ENCODE data around the gene HOXA11. TPM values are rescaled to one million over a fixed set of nuclear protein-coding genes. Genes with fewer than 3 reads are reported as not detected.

Gene HOXA11
- total RNA-seq, 1 donor from 2014 or later = 9.8 TPM

GRCh38 chr7:27194686-27195379, 9.8 kb upstream of the HOXA11 start:
- Histone ChIP-seq H3K27me3 (peaks cover 6% of the 10 kb centered on the region), H3K4me1 (peaks cover 30% of the 10 kb centered on the region), H3K4me3 (peak overlapping the region; percentile 88 to 91)

GRCh38 chr7:27194002-27194352, 8.9 kb upstream of the HOXA11 start:
- Histone ChIP-seq H3K9me3 (no peaks in the 10 kb centered on the region), H3K27ac (peak overlapping the region; percentile 99), H3K4me1 (peaks cover 38% of the 10 kb centered on the region), H3K36me3 (no peaks in the 10 kb centered on the region), H3K27me3 (peaks cover 6% of the 10 kb centered on the region), H3K4me3 (peak overlapping the region; percentile 88 to 91)
- DNase-seq (ENCODE audit: extremely low spot score in 2 of 2) = no peak
- intact Hi-C loops (cut with DNase I) = loop anchor here (10.0 kb wide), 1 partner anchor 581 kb away; no protein-coding TSS in a partner anchor
- TF ChIP-seq POLR2A (IDR thresholded peaks at IDR 0.05) = no peak
- TF ChIP-seq CTCF (IDR thresholded peaks at IDR 0.05) = no peak
- TF ChIP-seq POLR2AphosphoS5 (IDR thresholded peaks at IDR 0.05; ENCODE audit: insufficient read depth in 1 of 2, low read depth in 1 of 2) = no peak

More at GRCh38 chr7:27194686-27195379, 9.8 kb upstream of the HOXA11 start:
- peak overlapping the region; percentile 99 for H3K27ac ChIP-seq
- TF ChIP-seq CTCF (IDR thresholded peaks at IDR 0.05) (no peak), POLR2AphosphoS5 (IDR thresholded peaks at IDR 0.05; ENCODE audit: insufficient read depth in 1 of 2, low read depth in 1 of 2) (no peak), POLR2A (IDR thresholded peaks at IDR 0.05) (peak in 1 of 2 donors; percentile 23)
- intact Hi-C loops (cut with DNase I) = loop anchor here (10.0 kb wide), 1 partner anchor 580 kb away; no protein-coding TSS in a partner anchor
- no peaks in the 10 kb centered on the region for H3K36me3 ChIP-seq
- no peak for DNase-seq (ENCODE audit: extremely low spot score in 2 of 2)
- no peaks in the 10 kb centered on the region for H3K9me3 ChIP-seq

GRCh38 chr7:27193335-27194001, 8.4 kb upstream of the HOXA11 start:
- peak overlapping the region; percentile 88 to 91 for H3K4me3 ChIP-seq
- H3K27ac ChIP-seq = peak overlapping the region; percentile 99
- peak in 1 of 2 donors; percentile 88 for DNase-seq (ENCODE audit: extremely low spot score in 2 of 2)
- peaks cover 4% of the 10 kb centered on the region for H3K27me3 ChIP-seq
- peaks cover 42% of the 10 kb centered on the region for H3K4me1 ChIP-seq
- no peaks in the 10 kb centered on the region for H3K36me3 ChIP-seq
- no peaks in the 10 kb centered on the region for H3K9me3 ChIP-seq
- no peak for TF ChIP-seq CTCF (IDR thresholded peaks at IDR 0.05)
- TF ChIP-seq POLR2AphosphoS5 (IDR thresholded peaks at IDR 0.05; ENCODE audit: insufficient read depth in 1 of 2, low read depth in 1 of 2) = peak in 1 of 2 donors; percentile 41
- TF ChIP-seq POLR2A (IDR thresholded peaks at IDR 0.05) = no peak
- intact Hi-C loops (cut with DNase I) = loop anchor here (10.0 kb wide), 1 partner anchor 581 kb away; no protein-coding TSS in a partner anchor

GRCh38 chr7:27192546-27193334, 7.7 kb upstream of the HOXA11 start:
- peak overlapping the region; percentile 88 to 91 for H3K4me3 ChIP-seq
- intact Hi-C loops (cut with DNase I) = loop anchor here (10.0 kb wide), 1 partner anchor 582 kb away; no protein-coding TSS in a partner anchor
- H3K9me3 ChIP-seq = no peaks in the 10 kb centered on the region
- peak overlapping the region; percentile 99 for H3K27ac ChIP-seq
- no peaks in the 10 kb centered on the region for H3K27me3 ChIP-seq
- DNase-seq (ENCODE audit: extremely low spot score in 2 of 2) = no peak
- no peaks in the 10 kb centered on the region for H3K36me3 ChIP-seq
- peaks cover 49% of the 10 kb centered on the region for H3K4me1 ChIP-seq
- TF ChIP-seq CTCF (IDR thresholded peaks at IDR 0.05) = no peak
- peak in 1 of 2 donors; percentile 74 for TF ChIP-seq POLR2AphosphoS5 (IDR thresholded peaks at IDR 0.05; ENCODE audit: insufficient read depth in 1 of 2, low read depth in 1 of 2)

All from vagina (tissue), 2 donors.